Stimulated activated CD4-positive, alpha-beta T cell treated with anti-CD3 and anti-CD28 coated beads, TNF-alpha, amount 100 ng/mL, for 48 hours (primary cell): ENCODE data around the gene LYVE1.

Experiments
- DNase-seq, 3 donors: peaks; one replicate each; pipeline ENCODE4 v3.0.0-alpha.2; 2020; ENCODE audit warnings: low read depth in 3 of 3

Gene LYVE1

DNA sequence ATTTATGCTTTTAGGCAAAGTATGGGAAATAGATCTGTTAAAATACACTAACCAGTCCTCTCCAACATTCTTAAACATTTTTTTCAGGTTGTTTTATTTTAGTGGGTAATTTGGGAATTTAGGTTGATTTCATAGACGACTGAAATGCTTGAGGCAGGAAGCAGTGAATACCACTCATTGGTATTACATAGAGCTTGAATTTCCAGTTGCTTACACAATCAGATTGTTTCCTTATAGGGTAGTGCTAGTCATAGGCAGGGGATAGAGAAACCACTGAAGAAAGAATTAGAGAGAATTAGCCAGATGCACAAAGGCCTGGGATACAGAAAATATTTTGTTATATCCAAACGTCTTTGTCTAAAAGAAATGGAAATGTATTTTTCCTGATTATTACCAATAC, 23.9 kb upstream of the LYVE1 start:
- no peak for DNase-seq

DNA sequence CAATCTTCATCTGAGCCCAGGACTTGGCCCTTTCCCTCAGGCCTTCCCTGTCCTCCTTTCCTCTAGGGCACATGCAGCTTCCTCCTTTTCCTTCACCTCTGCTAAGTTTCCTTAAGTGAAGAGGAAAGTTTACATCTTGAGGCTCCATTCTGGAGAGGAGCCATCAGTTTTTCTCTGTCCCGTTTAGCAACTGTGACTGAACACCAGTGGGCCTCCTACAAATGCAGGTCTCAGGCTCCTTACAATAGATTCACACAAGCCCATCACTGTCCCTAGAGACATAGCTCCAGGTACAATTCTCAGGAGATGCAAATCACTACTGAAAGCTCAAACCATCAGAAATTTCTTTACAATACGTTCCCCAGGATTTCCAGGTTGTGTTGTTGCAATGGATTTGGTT, 23.3 kb upstream of the LYVE1 start:
- no peak for DNase-seq

DNA sequence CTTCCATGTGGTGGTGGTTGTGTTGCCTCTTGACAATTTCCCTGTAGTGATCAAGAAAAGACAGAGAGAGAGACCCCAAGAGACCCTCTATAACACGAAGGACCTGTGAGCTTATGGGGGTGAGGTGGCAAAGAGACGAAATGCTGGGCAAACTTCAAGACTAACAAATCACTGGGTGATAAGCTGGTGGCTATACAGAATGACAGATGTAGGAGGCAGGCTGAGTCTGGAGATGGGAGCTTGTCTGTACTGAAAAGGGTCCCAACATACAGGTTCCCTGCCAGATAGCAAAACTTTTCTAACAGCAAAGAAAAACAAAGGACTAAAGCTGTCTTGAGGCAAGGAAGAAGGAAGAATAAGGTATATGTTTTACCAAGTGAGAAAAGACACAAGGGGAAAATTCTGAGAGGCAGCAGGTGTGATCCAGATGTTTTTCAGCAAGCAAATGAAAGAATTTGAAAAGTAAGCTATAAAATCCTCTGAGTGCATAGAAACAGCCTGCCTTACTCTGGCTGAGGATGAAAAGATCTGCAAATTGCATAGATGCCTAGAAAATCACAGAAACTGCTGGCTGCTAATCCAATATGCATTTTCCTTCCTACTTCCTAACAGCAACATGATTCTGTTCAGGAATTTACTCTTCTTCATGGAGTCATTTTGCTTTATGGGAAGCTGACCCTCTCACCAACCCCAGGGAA, 21.9 kb upstream of the LYVE1 start:
- DNase-seq, result no peak

- DNase-seq, result no peak
Observed at GRCh38 chr11:10588904-10589303, 20.4 kb upstream of the LYVE1 start.

GRCh38 chr11:10587995-10588394, 19.5 kb upstream of the LYVE1 start:
- DNase-seq, result no peak

- DNase-seq, result no peak
Observed at GRCh38 chr11:10587388-10587787, 18.9 kb upstream of the LYVE1 start.

DNA sequence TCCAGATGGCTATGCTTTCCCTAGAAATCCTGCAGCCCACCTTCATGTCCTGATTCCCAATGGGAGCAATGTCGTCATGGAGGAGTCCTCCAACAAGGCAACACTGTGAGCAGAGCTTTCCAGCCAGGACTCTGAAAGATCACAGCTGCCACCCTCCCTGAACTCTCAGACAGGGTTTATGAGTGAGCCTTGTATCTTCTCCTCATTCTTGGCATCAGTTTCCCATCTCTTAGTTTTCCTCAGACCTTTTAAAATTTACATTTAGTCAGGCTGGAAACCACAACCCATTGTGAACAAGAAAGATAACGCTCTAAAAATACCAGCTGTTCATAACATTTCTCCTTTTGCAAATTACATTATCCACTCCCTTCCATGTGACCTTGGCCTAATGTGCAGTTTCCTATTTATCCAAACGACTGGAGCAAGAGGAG, 15.6 kb upstream of the LYVE1 start:
- DNase-seq, result no peak

DNA sequence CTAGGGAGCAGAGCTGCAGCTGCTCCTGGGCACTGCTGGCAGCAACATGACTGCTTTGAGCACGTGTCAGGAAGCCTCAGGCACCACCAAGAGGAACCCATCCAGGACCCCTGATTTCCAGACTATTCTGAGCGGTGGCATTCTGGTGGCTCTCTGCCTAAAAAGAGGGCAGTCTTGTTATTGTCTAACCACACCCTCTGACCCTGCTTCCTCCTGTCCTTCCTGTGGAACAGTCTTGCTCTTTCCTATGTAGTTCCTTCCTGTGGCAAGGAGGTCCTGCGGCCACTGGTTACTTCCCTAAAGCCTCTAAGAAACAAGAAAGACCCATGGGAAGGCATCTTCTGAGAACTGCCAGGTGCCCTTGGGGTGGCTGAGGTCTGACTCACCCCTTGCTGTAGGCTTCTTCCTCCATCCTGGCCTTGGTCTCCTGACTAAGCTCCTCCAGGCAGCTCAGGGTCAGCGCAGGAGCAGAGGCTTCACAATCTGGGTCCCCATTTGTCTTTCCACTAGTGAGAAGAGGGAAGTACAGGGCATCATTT, 13.1 kb upstream of the LYVE1 start:
- DNase-seq, result no peak

- DNase-seq, result no peak
Observed at GRCh38 chr11:10580623-10581022, 12.2 kb upstream of the LYVE1 start.

- DNase-seq, result no peak
Observed at GRCh38 chr11:10579700-10580099, 11.2 kb upstream of the LYVE1 start.

DNA sequence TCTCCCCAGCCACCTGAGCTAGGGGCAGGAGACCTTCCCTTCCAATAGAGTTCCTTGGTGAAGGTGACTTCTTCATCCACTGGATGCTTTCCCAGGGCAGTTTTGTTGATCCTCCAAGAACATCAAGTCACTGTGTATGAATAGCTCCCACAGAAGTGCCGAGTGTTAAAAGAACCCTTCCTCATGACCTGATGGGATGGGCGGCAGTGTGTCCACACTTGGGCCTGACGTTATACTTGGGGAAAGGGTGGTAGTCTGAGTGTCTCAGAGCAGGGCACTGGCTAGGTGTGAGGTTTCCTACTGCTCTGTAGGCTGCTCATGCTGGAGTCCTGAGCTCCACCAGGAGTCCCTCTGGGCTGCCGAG, 7.6 kb upstream of the LYVE1 start:
- no peak for DNase-seq

DNA sequence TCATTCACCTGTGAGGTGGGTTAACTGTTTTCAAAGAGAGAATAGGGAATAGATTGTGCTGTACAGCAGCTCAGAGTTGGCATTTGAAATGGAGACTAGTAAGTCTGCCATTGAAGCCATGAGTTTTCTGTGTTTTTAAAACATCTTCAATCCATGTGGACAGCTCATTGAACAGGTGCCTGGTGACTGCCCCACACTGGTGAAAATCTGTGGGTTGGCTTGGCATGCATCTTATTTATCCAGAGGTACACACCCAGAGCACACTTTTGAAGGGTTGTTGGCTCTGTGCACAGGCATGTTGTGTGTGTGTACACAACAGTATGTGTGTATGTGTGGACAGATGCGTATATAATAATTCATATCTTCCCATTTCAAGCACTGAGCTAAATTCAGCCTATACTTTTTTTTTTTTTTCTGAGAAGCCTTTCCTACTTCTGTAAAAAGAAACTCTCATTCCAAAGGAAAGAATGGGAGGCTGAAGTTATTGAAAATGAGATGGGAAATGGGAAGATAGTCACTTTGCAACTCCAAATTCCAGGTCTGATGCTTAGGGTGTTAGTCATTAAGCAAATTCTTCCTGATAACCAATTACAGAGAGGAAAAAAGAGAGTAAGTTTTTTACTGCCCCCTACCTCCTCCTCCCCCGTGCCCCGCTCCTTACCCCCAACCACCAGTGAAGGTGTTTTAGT, 7.0 kb upstream of the LYVE1 start:
- DNase-seq, result no peak

DNA sequence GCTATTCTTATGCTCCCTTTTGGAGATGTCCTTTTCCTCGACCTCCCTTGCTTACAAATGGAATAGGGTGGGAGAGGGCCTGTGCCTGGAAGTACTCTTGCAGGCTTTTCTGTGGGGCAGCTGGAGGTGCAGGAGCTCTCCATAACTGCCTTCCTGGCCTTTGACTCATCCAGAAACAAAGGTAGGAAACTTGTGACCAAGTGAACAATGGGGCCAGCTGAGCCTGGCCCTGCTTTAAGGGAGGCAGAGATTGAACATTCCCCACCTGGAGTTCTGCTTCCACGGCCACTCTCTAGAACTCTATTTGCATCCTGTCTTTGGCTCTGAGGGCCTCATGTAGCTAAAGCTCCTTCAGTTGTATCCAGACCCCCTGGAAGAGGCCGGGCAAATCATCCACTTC, 5.1 kb upstream of the LYVE1 start:
- no peak for DNase-seq

GRCh38 chr11:10573028-10573427, 4.6 kb upstream of the LYVE1 start:
- no peak for DNase-seq

- no peak for DNase-seq
Observed at GRCh38 chr11:10572533-10572932, 4.1 kb upstream of the LYVE1 start.

DNA sequence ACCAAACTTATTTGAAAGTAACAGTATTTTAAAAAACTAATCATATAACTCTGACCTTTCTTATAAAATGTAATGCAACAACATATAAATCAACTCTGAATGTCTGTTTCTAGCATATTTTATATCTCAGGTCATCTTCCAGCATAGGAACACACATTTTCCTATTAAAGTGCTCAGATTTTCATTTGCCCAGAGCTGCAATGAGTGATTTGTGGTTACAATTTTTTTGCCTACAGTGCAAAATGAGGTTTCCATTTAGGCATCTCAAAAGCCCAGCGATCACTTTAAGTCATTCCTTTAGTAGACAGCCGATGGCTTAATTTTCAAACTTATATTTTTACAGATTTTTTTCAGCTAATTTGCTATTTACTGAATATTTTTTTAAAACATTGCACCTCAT, 1.0 kb downstream of the LYVE1 start:
- DNase-seq, result no peak

DNA sequence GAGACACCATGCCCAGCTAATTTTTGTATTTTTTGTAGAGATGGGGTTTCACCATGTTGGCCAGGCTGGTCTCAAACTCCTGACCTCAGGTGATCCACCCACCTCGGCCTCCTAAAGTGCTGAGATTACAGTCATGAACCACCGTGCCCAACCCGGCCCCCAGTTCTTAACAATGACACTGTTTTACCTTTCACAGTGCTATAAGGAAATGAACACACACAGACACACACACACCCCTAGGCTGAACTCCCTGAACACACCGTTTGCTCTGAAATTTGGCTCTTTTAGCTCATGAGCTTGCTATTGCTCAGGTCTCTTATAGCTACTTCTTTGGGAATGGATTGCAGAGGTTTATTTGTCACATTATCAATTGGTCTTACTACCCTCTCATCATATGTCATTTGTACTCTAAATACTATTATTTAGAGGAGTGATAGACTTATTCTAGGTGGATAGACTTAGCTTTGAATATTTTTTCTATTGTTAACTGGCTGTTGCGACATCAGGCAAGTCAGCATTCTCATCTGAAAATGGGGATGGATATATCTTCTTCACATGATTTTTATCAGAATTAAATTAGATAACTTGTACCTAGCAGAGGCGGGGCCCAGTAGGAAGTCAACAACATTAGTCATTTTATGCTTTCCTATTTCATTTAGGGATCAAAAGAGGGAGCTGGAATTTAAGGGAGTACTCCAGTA, 2.1 kb downstream of the LYVE1 start:
- DNase-seq, result no peak

DNA sequence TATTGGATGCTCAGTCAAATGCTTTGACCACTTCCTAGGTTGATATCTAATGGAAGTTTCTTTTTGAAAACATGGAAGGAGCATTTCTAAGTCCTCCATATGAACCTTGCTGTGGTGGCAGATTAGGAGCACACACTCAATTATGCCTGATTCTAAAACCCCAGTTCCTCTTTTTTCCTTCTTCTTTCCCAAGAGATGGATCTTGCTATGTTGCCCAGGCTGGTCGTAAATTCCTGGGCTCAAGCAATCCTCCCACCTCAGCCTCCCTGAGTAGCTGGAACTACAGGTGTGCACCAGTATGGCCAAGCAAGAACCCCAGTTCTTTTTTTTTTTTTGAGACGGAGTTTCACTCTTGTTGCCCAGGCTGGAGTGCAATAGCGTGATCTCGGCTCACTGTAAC, 3.0 kb downstream of the LYVE1 start:
- no peak for DNase-seq

DNA sequence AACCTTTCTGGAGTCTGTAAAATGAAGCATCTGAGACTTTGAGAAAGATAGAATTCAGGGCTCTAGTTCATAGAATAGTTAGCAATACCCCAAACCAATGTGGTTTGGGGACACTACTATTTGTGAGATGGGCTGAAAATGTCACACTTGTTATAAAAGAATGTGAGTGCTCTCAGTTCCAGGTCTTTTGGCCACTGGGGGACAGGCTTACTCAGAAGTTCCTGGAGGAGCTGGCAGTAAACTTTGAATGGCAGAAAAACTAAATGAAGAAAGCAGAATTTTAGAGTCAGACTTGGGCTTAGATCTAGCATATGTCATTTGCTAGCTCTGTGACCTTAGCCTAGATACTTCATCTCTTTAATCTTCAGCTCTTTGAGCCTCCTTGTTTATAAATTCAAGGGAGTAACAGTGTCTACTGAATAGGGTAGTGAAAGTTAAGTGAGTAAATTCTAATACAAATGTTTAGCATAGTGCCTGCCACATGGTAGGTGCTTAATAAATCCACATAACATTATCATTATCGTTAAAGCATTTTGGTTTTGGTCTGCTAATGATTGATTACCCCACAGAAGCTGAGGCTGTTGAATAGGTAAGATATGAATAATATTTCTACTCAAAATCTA, 3.7 kb downstream of the LYVE1 start:
- DNase-seq, result no peak

DNA sequence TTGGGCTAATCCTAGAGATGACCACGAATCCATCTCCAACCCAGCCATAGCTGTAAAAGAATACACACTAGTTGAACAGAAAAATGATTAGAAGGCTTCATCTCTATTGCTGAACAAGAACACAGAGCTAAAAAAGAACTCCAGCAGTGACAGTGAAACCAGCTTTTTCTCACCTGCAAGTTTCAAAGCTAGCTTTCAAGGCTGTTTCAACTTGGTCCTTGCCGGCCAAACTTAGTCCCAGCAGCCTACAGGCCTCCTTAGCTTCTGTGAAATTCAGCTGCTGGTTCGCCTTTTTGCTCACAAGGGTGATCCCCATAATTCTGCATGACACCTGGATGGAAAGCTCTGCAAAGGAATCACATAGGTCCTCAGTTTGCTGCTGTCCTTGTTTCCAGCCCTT, 4.4 kb downstream of the LYVE1 start:
- no peak for DNase-seq

- no peak for DNase-seq
Observed at GRCh38 chr11:10561947-10562346, 6.5 kb downstream of the LYVE1 start.

- no peak for DNase-seq
Observed at GRCh38 chr11:10561043-10561818, 7.2 kb downstream of the LYVE1 start.
